T1000 (cell line): ENCODE results near the gene SLC15A4.
"Not testable (repeated sequence)": the region's sequence is repeated elsewhere in the genome, so short reads cannot be mapped to it uniquely, and the experiment has no call there.

Source experiments
- DNase-seq: peaks from one replicate; lab custom pipeline; 2025; ENCODE audit warnings: mixed read lengths; lab: John Stamatoyannopoulos, UW

SLC15A4 gene

GRCh38 chr12:128844031-128844635 is 20.4 kb upstream of the SLC15A4 start:
- no peak for DNase-seq

- DNase-seq, result no peak
Measured at GRCh38 chr12:128843538-128843937, 19.8 kb upstream of the SLC15A4 start.

GRCh38 chr12:128842579-128842978 is 18.8 kb upstream of the SLC15A4 start:
- no peak for DNase-seq

- DNase-seq, result no peak
Measured at GRCh38 chr12:128840862-128841468, 17.2 kb upstream of the SLC15A4 start.

- DNase-seq, result not testable (repeated sequence)
Measured at GRCh38 chr12:128839885-128840284, 16.1 kb upstream of the SLC15A4 start.

GRCh38 chr12:128833418-128833817 is 9.7 kb upstream of the SLC15A4 start:
- no peak for DNase-seq

GRCh38 chr12:128830505-128830893 is 6.7 kb upstream of the SLC15A4 start:
- DNase-seq, result no peak

- no peak for DNase-seq
Measured at GRCh38 chr12:128829861-128830504, 6.2 kb upstream of the SLC15A4 start.

- DNase-seq, result no peak
Measured at GRCh38 chr12:128827724-128828123, 4.0 kb upstream of the SLC15A4 start.

- no peak for DNase-seq
Measured at GRCh38 chr12:128825835-128826234, 2.1 kb upstream of the SLC15A4 start.

- DNase-seq, result no peak
Measured at GRCh38 chr12:128823216-128823915, 392 bp downstream of the SLC15A4 start.

GRCh38 chr12:128820723-128821432 is 2.9 kb downstream of the SLC15A4 start:
- no peak for DNase-seq

GRCh38 chr12:128820253-128820652 is 3.5 kb downstream of the SLC15A4 start:
- no peak for DNase-seq

GRCh38 chr12:128819293-128820144 is 4.2 kb downstream of the SLC15A4 start:
- DNase-seq, result no peak

- DNase-seq, result no peak
Measured at GRCh38 chr12:128818065-128819022, 5.4 kb downstream of the SLC15A4 start.

GRCh38 chr12:128817111-128818015 is 6.4 kb downstream of the SLC15A4 start:
- no peak for DNase-seq

GRCh38 chr12:128816643-128816920 is 7.2 kb downstream of the SLC15A4 start:
- no peak for DNase-seq

- no peak for DNase-seq
Measured at GRCh38 chr12:128815779-128816642, 7.7 kb downstream of the SLC15A4 start.
